IPS DF 6.9 (cell line): ENCODE data around the gene S100B.
A peak's percentile ranks its signal among the peaks of the same experiment; 100 is the strongest.
"Not testable (repeated sequence)": the region's sequence is repeated elsewhere in the genome, so short reads cannot be mapped to it uniquely, and the experiment has no call there.

Experiments used
- DNase-seq: peaks from one replicate; pipeline ENCODE4 v3.0.0-alpha.2; 2013; ENCODE audit warnings: low read depth, low spot score
- H3K27ac ChIP-seq: one replicate; pipeline ENCODE4 v1.5.1; 2013; ENCODE audit warnings: low read length, control low read depth
- H3K27me3 ChIP-seq: 2 replicates; pipeline ENCODE4 v1.6.1; 2013; ENCODE audit warnings: mild to moderate bottlenecking, low read length; ENCODE audit not compliant: control insufficient read depth, insufficient read depth
- H3K36me3 ChIP-seq: 2 replicates; pipeline ENCODE4 v1.6.1; 2013; ENCODE audit warnings: low read length; ENCODE audit not compliant: control insufficient read depth, insufficient read depth
- H3K4me1 ChIP-seq: 2 replicates; pipeline ENCODE4 v1.6.1; 2013; ENCODE audit warnings: low read length; ENCODE audit not compliant: control insufficient read depth, insufficient read depth
- H3K4me3 ChIP-seq: 2 replicates; pipeline ENCODE4 v1.5.1; 2013; ENCODE audit warnings: mild to moderate bottlenecking, low read length
- H3K9me3 ChIP-seq: 2 replicates; pipeline ENCODE4 v1.6.1; 2013; ENCODE audit warnings: low read length, inconsistent platforms; ENCODE audit not compliant: control insufficient read depth, insufficient read depth
- WGBS: extraction: QIAGEN DNeasy Blood & Tissue Kit; methylation state at CpG from one replicate; pipeline ENCODE4 v1.1.7; 2013; ENCODE audit warnings: mixed read lengths, missing lambda C conversion rate; ENCODE audit not compliant: insufficient read length, insufficient coverage; 5-methylcytosine and 5-hydroxymethylcytosine counted together

Gene S100B

DNA sequence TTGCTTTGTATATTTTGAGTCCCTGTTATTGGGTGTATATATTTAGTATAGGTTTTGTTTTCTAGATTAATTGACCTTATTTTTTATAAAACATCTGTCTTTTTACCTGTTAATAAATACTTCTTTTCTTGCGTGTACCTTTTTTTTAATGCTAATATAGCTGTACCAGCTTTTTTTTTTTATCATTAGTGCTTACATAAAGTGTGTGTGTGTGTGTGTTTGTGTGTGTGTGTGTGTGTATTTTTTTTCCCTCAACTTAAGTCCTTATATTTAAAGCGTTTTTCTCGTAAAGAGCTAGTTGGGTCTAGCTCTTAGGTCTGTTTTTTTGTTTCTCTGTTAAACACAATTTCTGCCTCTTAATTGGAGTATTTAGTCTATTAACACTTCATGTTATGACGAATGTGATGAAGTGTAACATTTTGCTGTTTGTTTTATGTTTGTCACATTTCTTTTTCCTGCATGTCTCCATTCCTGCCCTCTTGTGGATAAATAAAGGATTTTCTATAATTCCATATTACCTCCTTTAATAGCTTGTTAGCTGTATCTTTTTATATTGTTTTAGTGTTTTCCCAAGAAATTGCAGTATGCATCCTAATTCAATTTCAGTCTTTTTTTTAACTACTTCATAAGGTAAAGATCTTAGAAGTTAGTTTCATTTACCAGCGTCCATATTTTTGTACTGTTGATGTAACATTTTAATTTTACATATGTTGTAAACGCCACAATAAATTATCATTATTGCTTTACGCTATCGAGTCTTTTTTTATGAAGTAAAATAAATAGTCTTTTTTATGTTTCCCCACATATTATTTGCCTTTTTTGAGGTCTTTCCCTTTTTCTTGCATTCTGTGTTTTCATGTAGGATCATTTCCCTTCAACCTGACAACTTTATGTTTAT lies 34.9 kb upstream of the S100B start:
- no peaks in the 10 kb centered on the region for H3K9me3 ChIP-seq
- H3K36me3 ChIP-seq = peaks cover 5% of the 10 kb centered on the region
- DNase-seq = no peak
- no peaks in the 10 kb centered on the region for H3K4me1 ChIP-seq
- no CpG with 5 or more reads among the region's 8 CpGs for WGBS
- no peak overlapping the region for H3K4me3 ChIP-seq
- no peak overlapping the region for H3K27ac ChIP-seq
- no peaks in the 10 kb centered on the region for H3K27me3 ChIP-seq

DNA sequence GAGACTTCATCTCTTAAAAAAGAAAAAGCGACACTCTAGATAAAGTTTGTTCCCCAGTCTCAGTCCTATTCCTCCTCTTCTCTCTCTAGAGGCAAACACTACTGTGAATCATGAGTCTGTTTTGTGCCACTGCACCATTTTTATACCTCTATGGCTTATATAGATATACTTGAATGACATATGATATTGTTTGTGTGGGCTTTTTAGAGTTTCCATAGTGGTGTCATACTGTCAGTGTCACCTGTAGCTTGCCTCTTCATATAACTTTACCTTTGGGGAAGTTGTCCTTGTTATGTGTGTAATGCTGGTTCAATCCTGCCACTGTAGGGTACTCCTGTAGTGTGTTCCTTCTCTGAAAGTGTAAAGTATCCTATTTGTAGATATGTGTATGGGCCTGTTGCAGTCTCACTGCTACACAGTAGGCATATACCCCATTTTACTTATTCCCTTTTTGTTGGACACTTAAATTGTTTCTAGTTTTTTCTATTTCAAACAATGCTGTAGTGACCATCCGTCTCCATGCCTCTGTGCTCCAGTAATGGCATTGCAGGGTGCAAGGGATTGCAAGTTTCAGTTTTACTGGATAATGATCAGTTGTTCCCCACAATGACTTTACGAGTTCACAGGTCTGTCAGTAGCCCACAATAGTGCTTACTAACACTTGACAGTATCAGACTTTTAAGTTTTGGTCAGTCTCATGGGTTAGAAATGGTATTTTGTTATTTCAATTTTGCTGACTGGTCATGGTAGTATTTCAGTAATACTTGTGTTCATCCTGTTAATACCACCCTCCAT lies 33.3 kb upstream of the S100B start:
- Histone ChIP-seq H3K4me3 (no peak overlapping the region), H3K27me3 (no peaks in the 10 kb centered on the region), H3K4me1 (0 out of 2 replicates have a peak, but pooled peaks cover 2% of the 10 kb centered on the region), H3K36me3 (peaks cover 2% of the 10 kb centered on the region; the same call in 1 of the 2 replicates), H3K27ac (no peak overlapping the region), H3K9me3 (no peaks in the 10 kb centered on the region)
- no peak for DNase-seq
- WGBS = no CpG with 5 or more reads among the region's 3 CpGs

DNA sequence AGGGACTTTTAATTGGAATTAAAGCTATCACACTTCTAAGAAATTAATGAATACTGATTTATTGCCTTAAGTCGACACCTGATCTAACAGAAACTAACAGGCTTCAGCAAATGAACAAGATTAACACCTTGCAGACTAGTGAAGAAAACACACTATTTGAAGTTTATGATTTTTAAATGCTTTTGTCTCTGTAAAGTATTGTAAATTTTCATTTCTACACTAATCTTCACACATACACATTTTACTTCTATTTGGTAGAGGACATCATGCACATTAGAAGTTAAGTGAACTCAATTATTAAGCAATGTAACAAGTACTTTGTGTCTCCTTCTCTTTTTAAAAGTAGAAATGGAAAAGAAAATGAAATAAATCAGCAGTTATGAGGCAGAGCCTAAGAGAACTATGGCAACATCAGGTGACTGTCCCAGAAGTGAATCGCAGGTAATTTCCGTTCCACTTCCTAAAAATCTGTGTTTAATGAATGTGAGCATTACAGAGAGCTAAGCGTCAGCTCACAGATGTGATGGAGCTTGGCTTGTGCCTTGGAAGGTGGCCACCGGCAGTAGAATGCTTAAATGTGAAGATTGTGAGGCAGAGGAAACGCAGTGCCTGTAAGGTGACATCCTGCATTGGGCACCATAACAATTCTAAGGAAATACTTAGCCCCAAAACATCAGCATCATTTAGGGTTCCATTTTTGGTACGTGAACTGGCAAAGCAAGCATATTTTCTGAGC lies 31.8 kb upstream of the S100B start:
- Histone ChIP-seq H3K27me3 (no peaks in the 10 kb centered on the region), H3K36me3 (peaks cover 2% of the 10 kb centered on the region; the same call in 1 of the 2 replicates), H3K27ac (no peak overlapping the region), H3K9me3 (no peaks in the 10 kb centered on the region), H3K4me3 (no peak overlapping the region), H3K4me1 (0 out of 2 replicates have a peak, but pooled peaks cover 2% of the 10 kb centered on the region)
- DNase-seq = no peak
- WGBS = no CpG with 5 or more reads among the region's 7 CpGs

DNA sequence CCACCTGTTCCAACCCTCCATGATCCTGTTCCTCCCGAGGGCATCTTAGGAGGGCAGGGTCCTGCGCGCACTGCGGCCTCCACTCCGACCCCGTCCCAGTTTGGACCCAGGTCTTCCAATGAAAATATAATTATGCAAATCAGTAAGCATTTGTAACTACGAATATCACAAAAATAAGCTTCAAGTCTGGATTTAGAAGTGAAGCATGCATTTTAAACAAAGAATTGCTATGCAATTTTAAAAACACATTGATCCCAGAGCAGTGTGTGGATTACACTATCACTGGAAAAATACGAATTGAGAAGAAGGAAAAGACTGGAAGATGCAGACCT lies 31.3 kb upstream of the S100B start:
- no peaks in the 10 kb centered on the region for H3K9me3 ChIP-seq
- no peaks in the 10 kb centered on the region for H3K36me3 ChIP-seq
- 0 out of 2 replicates have a peak, but pooled peaks cover 2% of the 10 kb centered on the region for H3K4me1 ChIP-seq
- no peak overlapping the region for H3K27ac ChIP-seq
- no peaks in the 10 kb centered on the region for H3K27me3 ChIP-seq
- H3K4me3 ChIP-seq = peak overlapping the region; percentile 84; the same call in 1 of the 2 replicates
- DNase-seq = no peak
- WGBS = no CpG with 5 or more reads among the region's 8 CpGs

DNA sequence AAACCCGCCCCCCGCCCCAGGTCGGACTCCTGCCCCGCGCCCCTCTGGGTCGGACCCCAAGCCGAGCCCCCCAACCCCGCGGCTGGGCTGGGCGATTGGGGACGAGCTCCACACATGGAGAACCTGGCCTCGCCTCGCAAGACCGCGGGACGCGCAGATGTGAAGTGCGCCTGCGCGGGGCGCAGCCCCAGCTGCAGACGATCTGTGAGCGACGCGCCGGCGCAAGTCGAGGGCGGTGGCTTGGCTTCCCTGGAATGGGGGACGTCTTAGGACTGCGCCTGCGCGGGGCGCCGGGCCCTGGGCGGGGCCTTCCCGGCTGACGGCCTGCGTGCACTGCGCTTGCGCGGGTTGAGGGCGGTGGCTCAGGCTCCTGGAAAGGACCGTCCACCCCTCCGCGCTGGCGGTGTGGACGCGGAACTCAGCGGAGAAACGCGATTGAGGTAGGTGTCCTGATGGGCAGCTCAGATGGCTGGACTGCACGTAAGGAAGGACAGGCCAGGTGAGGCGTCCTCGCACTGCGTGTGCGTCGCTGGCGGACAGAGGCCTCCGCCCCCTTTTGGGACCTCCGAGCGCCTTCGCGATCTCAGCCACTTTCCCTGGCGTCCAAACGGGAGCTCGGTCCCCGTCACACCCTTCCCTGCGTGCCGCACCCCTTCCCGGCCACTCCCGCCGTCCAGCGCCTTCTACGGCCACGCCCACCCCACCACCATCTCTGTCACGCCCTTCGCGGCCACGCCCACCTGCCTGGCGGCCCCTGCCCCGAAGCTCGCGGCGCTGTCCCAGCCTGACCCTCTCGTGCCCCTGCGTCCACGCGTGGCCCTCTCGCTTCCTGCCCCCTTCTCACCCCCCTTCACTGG lies 30.7 kb upstream of the S100B start, which contains the start of gene PRMT2:
PRMT2 (plus strand) TSS at position 351 of the 857 bp plus-strand sequence. CDS start 1,278 bp downstream, outside the sequence.
- H3K9me3 ChIP-seq = no peaks in the 10 kb centered on the region
- no CpG with 5 or more reads among the region's 90 CpGs for WGBS
- H3K4me1 ChIP-seq = 0 out of 2 replicates have a peak, but pooled peaks cover 2% of the 10 kb centered on the region

DNA sequence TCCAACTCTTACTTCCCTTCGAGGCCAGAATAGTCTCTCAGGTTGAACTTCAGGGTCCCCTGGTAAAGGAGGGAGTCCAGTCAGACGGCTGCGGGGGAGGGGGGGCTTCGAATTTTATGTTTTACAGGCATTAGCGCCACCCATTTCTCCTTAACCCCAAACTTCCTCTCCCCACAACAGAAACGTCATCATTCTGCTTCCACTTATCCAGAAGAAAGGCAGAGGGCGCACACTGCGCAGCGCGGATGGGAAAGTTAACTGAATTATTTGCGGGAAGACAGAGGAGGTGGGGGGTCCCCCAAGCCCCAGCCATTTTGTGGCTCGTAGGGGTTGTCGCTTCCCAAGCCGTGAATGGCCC lies 30.1 kb upstream of the S100B start:
- Histone ChIP-seq H3K9me3 (no peaks in the 10 kb centered on the region), H3K4me1 (0 out of 2 replicates have a peak, but pooled peaks cover 2% of the 10 kb centered on the region), H3K4me3 (peak overlapping the region; percentile 46; the same call in 1 of the 2 replicates), H3K27ac (no peak overlapping the region), H3K27me3 (no peaks in the 10 kb centered on the region), H3K36me3 (no peaks in the 10 kb centered on the region)
- peak; percentile 37 for DNase-seq
- no CpG with 5 or more reads among the region's 14 CpGs for WGBS

More for the DNA sequence above, 30.7 kb upstream of the S100B start, which contains the start of gene PRMT2:
- Histone ChIP-seq H3K27me3 (no peaks in the 10 kb centered on the region), H3K27ac (no peak within 1 kb of the TSS), H3K4me3 (peak within 1 kb of the TSS; percentile 84), H3K36me3 (no peaks in the 10 kb centered on the region)
- peak; percentile 88 for DNase-seq

DNA sequence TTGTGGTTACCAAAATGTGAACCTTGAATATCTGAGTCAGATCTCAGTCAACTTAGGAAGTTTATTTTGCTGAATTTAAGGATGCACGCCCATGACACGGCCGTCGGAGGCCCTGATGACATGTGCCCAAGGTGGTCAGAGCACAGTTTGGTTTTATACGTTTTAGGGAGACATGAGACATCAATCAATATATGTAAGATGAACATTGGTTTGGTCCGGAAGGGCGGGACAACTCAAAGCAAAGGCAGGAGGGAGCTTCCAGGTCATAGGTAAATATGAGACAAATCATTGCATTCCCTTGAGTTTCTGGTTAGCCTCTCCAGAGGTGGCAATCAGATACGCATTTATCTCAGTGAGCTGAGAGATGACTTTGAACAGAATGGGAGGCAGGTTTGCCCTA lies 29.5 kb upstream of the S100B start:
- Histone ChIP-seq H3K4me3 (no peak overlapping the region), H3K27ac (no peak overlapping the region), H3K4me1 (0 out of 2 replicates have a peak, but pooled peaks cover 2% of the 10 kb centered on the region), H3K27me3 (no peaks in the 10 kb centered on the region), H3K36me3 (no peaks in the 10 kb centered on the region), H3K9me3 (no peaks in the 10 kb centered on the region)
- DNase-seq = no peak
- no CpG with 5 or more reads among the region's 8 CpGs for WGBS

DNA sequence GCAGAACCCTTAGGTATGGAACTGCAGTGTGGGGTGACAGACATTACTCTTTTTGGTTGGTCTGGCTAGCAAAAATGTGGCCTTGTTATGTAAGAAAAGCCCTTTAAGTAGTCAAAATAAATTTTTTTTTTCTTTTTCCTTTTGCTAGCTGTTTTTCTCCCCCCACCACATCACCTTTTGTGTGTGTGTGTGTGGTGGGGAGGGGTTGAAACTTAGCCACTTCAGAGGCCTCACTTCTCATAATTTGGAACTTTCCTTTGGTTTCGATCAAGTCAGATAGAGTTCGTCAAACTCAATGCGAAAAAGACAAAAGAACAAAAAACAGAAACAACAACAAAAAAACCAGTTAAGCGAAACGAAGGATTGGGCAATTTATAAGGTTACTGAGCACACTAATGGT lies 28.7 kb upstream of the S100B start:
- Histone ChIP-seq H3K4me1 (0 out of 2 replicates have a peak, but pooled peaks cover 2% of the 10 kb centered on the region), H3K9me3 (no peaks in the 10 kb centered on the region), H3K36me3 (no peaks in the 10 kb centered on the region), H3K4me3 (no peak overlapping the region), H3K27me3 (no peaks in the 10 kb centered on the region), H3K27ac (no peak overlapping the region)
- no CpG with 5 or more reads among the region's 5 CpGs for WGBS
- no peak for DNase-seq

DNA sequence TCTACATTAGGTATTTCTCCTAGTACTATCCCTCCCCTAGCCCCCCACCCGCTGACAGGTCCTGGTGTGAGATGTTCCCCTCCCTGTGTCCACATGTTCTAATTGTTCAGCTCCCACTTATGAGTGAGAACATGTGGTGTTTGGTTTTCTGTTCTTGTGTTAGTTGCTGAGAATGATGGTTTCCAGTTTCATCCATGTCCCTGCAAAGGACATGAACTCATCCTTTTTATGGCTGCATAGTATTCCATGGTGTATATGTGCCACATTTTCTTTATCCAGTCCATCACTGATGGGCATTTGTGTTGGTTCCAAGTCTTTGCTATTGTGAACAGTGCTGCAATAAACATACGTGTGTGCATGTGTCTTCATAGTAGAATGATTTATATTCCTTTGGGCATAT lies 26.0 kb upstream of the S100B start:
- WGBS = no CpG with 5 or more reads among the region's 2 CpGs
- H3K4me3 ChIP-seq, DNase-seq, H3K36me3 ChIP-seq, H3K4me1 ChIP-seq, H3K9me3 ChIP-seq, H3K27ac ChIP-seq, H3K27me3 ChIP-seq: not testable (repeated sequence)
